ENCODE results near the gene RPL27A. TPM values are rescaled to one million over a fixed set of nuclear protein-coding genes. Genes with fewer than 3 reads are reported as not detected.
"Not testable (repeated sequence)": the region's sequence is repeated elsewhere in the genome, so short reads cannot be mapped to it uniquely, and the experiment has no call there.

RPL27A gene
- total RNA-seq, 1 donor: 673 TPM

- TF ChIP-seq CTCF (IDR thresholded peaks at IDR 0.05; ENCODE audit: insufficient read depth, low read depth, low read length): no peak
- no peak overlapping the region for H3K4me3 ChIP-seq (ENCODE audit: low read depth, low read length)
- no peak for DNase-seq (ENCODE audit: low read depth)
These were observed 26.3 kb upstream of the RPL27A start for GRCh38 chr11:8656291-8656690.

DNA sequence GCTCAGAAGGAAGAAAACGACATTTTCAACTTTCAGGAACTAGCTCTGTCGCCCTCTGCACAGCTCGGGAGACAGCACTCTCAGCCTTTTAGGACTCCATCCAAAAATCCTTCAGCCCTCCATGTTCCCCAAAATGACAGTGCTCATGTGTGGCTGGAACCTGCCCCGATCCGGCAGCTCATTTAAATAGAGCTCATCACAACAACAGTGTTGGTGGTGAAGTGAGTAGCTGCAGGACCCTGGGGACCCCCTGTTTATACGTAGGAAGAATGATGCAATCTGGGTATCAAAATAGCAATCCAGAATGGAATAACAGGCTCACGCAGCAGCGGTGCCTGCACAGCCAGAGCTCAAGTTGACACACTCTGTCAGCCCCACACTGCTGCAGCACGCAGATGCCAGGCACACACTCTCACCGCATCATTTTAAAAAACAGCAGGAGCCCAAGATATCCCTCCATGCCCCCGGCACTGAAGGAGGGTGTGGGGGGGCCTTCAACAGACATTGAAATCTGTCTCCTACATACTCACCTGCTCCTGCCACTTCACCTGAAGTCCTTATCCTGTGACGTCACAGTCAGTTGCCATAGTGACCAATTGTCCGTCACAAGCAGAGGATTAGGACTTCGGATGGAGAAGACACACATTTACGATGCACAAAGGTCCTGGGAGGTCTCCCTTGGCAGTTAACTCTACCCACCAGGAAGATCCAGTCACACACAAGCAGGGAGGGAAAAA is 24.1 kb upstream of the RPL27A start:
- no peak for DNase-seq (ENCODE audit: low read depth)
- TF ChIP-seq CTCF (IDR thresholded peaks at IDR 0.05; ENCODE audit: insufficient read depth, low read depth, low read length): no peak
- no peak overlapping the region for H3K4me3 ChIP-seq (ENCODE audit: low read depth, low read length)

- no peak overlapping the region for H3K4me3 ChIP-seq (ENCODE audit: low read depth, low read length)
- DNase-seq (ENCODE audit: low read depth): no peak
- no peak for TF ChIP-seq CTCF (IDR thresholded peaks at IDR 0.05; ENCODE audit: insufficient read depth, low read depth, low read length)
These were observed 21.4 kb upstream of the RPL27A start for GRCh38 chr11:8661001-8661795.

GRCh38 chr11:8665222-8665621 is 17.4 kb upstream of the RPL27A start:
- TF ChIP-seq CTCF (IDR thresholded peaks at IDR 0.05; ENCODE audit: insufficient read depth, low read depth, low read length): no peak
- no peak overlapping the region for H3K4me3 ChIP-seq (ENCODE audit: low read depth, low read length)
- DNase-seq (ENCODE audit: low read depth): no peak

DNA sequence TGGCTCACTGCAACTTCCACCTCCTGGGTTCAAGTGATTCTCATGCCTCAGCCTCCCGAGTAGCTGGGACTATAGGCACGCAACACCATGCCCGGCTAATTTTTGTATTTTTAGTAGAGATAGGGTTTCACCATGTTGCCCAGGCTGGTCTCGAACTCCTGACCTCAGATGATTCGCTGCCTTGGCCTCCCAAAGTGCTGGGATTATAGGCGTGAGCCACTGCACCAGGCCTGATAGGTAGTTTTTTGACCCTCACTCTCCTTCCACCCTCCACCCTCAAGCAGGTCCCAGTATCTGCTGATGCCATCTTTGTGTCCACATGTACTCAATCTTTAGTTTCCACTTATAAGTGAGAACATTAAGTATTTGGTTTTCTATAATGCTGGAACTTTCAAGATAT is 12.5 kb upstream of the RPL27A start:
- H3K4me3 ChIP-seq (ENCODE audit: low read depth, low read length); DNase-seq (ENCODE audit: low read depth): not testable (repeated sequence)

GRCh38 chr11:8671193-8671612 is 11.4 kb upstream of the RPL27A start:
- TF ChIP-seq CTCF (IDR thresholded peaks at IDR 0.05; ENCODE audit: insufficient read depth, low read depth, low read length): no peak
- no peak overlapping the region for H3K4me3 ChIP-seq (ENCODE audit: low read depth, low read length)
- DNase-seq (ENCODE audit: low read depth): peak; percentile 87

GRCh38 chr11:8671651-8672062 is 10.9 kb upstream of the RPL27A start:
- no peak overlapping the region for H3K4me3 ChIP-seq (ENCODE audit: low read depth, low read length)
- no peak for TF ChIP-seq CTCF (IDR thresholded peaks at IDR 0.05; ENCODE audit: insufficient read depth, low read depth, low read length)
- DNase-seq (ENCODE audit: low read depth): peak; percentile 74
